Erythroblast (primary cell): ENCODE data around the gene TRIO.

Experiments used
- GATA1 ChIP-seq: IDR thresholded peaks from 2 replicates; pipeline ENCODE4 v1.6.1; 2011; ENCODE audit warnings: low read depth, mild to moderate bottlenecking, control low read depth, low read length, moderate library complexity
- POLR2A ChIP-seq: IDR thresholded peaks from 2 replicates; pipeline ENCODE4 v1.6.1; 2011; ENCODE audit warnings: mild to moderate bottlenecking, low read length

DNA sequence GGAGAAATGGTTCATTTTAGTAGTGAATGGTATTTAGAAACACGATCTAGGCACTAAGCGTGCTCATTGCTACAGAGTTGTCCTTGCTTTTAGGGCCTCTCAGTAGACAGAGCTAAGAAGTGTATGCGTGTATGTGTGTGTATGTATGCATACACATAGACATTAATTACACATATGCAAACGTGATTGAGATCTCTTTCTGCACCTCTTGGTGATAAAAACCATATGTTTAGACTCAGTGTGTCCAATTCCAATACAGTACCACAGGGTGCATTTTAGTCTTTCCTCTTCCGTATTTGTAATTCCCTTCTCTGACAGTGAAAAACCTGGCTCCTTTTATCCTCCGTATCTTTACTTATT is 13.1 kb downstream of the TRIO start:
- TF ChIP-seq POLR2A (no peak), GATA1 (no peak)
